GM19099 (cell line): ENCODE results near the gene PKD1.
A peak's percentile ranks its signal among the peaks of the same experiment; 100 is the strongest.

Source experiments
- POLR2A ChIP-seq: IDR thresholded peaks from 3 replicates; pipeline ENCODE4 v1.6.1; 2011; ENCODE audit warnings: low read depth; ENCODE audit not compliant: insufficient read length; ENCODE audit errors: extremely low read depth

PKD1 gene

GRCh38 chr16:2135770-2136490 lies at the start of gene PKD1:
PKD1 (minus strand) TSS chr16:2135898; CDS start chr16:2135689, 209 bp downstream.
- TF ChIP-seq POLR2A = peak; percentile 19

- TF ChIP-seq POLR2A = no peak
These were observed 49.3 kb upstream of the PKD1 start for GRCh38 chr16:2184962-2185361.

- no peak for TF ChIP-seq POLR2A
These were observed 48.6 kb upstream of the PKD1 start for GRCh38 chr16:2184346-2184745.

- TF ChIP-seq POLR2A = no peak
These were observed 48.0 kb upstream of the PKD1 start for GRCh38 chr16:2183671-2184070.

- no peak for TF ChIP-seq POLR2A
These were observed 46.3 kb upstream of the PKD1 start for GRCh38 chr16:2181952-2182351.

- no peak for TF ChIP-seq POLR2A
These were observed 45.5 kb upstream of the PKD1 start for GRCh38 chr16:2180962-2181923.

GRCh38 chr16:2180461-2180860 lies 44.8 kb upstream of the PKD1 start:
- TF ChIP-seq POLR2A = no peak

GRCh38 chr16:2179576-2179975 lies 43.9 kb upstream of the PKD1 start:
- no peak for TF ChIP-seq POLR2A

- TF ChIP-seq POLR2A = no peak
These were observed 43.4 kb upstream of the PKD1 start for GRCh38 chr16:2179107-2179501.

GRCh38 chr16:2178321-2179106 lies 42.8 kb upstream of the PKD1 start:
- TF ChIP-seq POLR2A = no peak

GRCh38 chr16:2177561-2177960 lies 41.9 kb upstream of the PKD1 start:
- no peak for TF ChIP-seq POLR2A

- no peak for TF ChIP-seq POLR2A
These were observed 41.4 kb upstream of the PKD1 start for GRCh38 chr16:2177101-2177500.

GRCh38 chr16:2176047-2176446 lies 40.3 kb upstream of the PKD1 start:
- TF ChIP-seq POLR2A = no peak

GRCh38 chr16:2175454-2175853 lies 39.8 kb upstream of the PKD1 start:
- no peak for TF ChIP-seq POLR2A
